Lower lobe of right lung (tissue), 2 donors: ENCODE measurements around the gene MUC5AC. TPM values are rescaled to one million over a fixed set of nuclear protein-coding genes. Genes with fewer than 3 reads are reported as not detected.

ENCODE experiments used
- ATAC-seq, 2 donors: fragments of 200-7000 bp; cut with Tn5 transposase; one replicate each; pipeline ENCODE4 v1.9.1; 2020 to 2022; ENCODE audit warnings: mild to moderate bottlenecking in 2 of 2, moderate library complexity in 2 of 2
- DNase-seq: peaks from one replicate; pipeline ENCODE4 v3.0.0-alpha.2; 2020
- H3K27ac ChIP-seq: fragments of 200-600 bp; one replicate; pipeline ENCODE4 v1.8.0; 2022
- H3K27me3 ChIP-seq: fragments of 200-600 bp; one replicate; pipeline ENCODE4 v1.8.0; 2022; ENCODE audit warnings: low read depth
- H3K36me3 ChIP-seq: fragments of 200-600 bp; one replicate; pipeline ENCODE4 v1.8.0; 2022; ENCODE audit warnings: mild to moderate bottlenecking
- H3K4me1 ChIP-seq: fragments of 200-600 bp; one replicate; pipeline ENCODE4 v1.8.0; 2022
- H3K4me3 ChIP-seq: fragments of 200-600 bp; one replicate; pipeline ENCODE4 v1.8.0; 2022; ENCODE audit warnings: mild to moderate bottlenecking
- H3K9me3 ChIP-seq: fragments of 200-600 bp; one replicate; pipeline ENCODE4 v1.8.0; 2022
- CTCF ChIP-seq: fragments of 200-600 bp; IDR thresholded peaks from one replicate; pipeline ENCODE4 v1.8.0; 2022; ENCODE audit warnings: antibody characterized with exemption, mild to moderate bottlenecking
- intact Hi-C: fragments of 100-400 bp; cut with DNase I; formaldehyde crosslinking; loops from one replicate; pipeline ENCODE4 v1.11.0; 2022
- total RNA-seq: library from RNA; stranded (reverse); fragmentation: NEBNext Ultra II Directional; extraction: Animal tissue kit (Norgen Biotek cat#: 25700); gene quantifications from one replicate; pipeline ENCODE4 v1.2.1, GENCODE V29; 2021
- donor health status: DM: no; HTN: yes; CAD: no; lungs with severe emphysema.

Gene MUC5AC
- total RNA-seq, 1 donor from 2014 or later: 0.35 TPM

- no peak for TF ChIP-seq CTCF
- intact Hi-C loops: no loop called here
- DNase-seq: peak; percentile 31
- no peak overlapping the region for H3K27ac ChIP-seq
- peaks cover 11% of the 10 kb centered on the region for H3K9me3 ChIP-seq
- H3K4me3 ChIP-seq: no peak overlapping the region
- no peaks in the 10 kb centered on the region for H3K36me3 ChIP-seq
- peaks cover 19% of the 10 kb centered on the region for H3K27me3 ChIP-seq
- no peak for ATAC-seq
- no peaks in the 10 kb centered on the region for H3K4me1 ChIP-seq
Observed at GRCh38 chr11:1206391-1207271, 48.9 kb downstream of the MUC5AC start.

- intact Hi-C loops: no loop called here
- Histone ChIP-seq H3K9me3 (peaks cover 15% of the 10 kb centered on the region), H3K4me3 (no peak overlapping the region), H3K27ac (no peak overlapping the region), H3K27me3 (peaks cover 17% of the 10 kb centered on the region), H3K36me3 (no peaks in the 10 kb centered on the region), H3K4me1 (no peaks in the 10 kb centered on the region)
- DNase-seq (peak; percentile 47), ATAC-seq (no peak)
- TF ChIP-seq CTCF: no peak
Observed at GRCh38 chr11:1207401-1208143, 49.8 kb downstream of the MUC5AC start.

GRCh38 chr11:1208144-1208393 lies 50.3 kb downstream of the MUC5AC start:
- Histone ChIP-seq H3K4me1 (no peaks in the 10 kb centered on the region), H3K27ac (no peak overlapping the region), H3K4me3 (no peak overlapping the region), H3K36me3 (no peaks in the 10 kb centered on the region), H3K9me3 (peaks cover 15% of the 10 kb centered on the region), H3K27me3 (peaks cover 14% of the 10 kb centered on the region)
- no peak for TF ChIP-seq CTCF
- intact Hi-C loops: no loop called here
- DNase-seq: no peak
- ATAC-seq: no peak

GRCh38 chr11:1208394-1209261 lies 50.9 kb downstream of the MUC5AC start:
- intact Hi-C loops: no loop called here
- Histone ChIP-seq H3K36me3 (no peaks in the 10 kb centered on the region), H3K27me3 (peaks cover 8% of the 10 kb centered on the region), H3K27ac (no peak overlapping the region), H3K9me3 (peaks cover 15% of the 10 kb centered on the region), H3K4me3 (no peak overlapping the region), H3K4me1 (no peaks in the 10 kb centered on the region)
- ATAC-seq (peak in 1 of 2 donors; percentile 9), DNase-seq (peak; percentile 42)
- no peak for TF ChIP-seq CTCF

GRCh38 chr11:1209371-1210057 lies 51.8 kb downstream of the MUC5AC start:
- Histone ChIP-seq H3K4me1 (no peaks in the 10 kb centered on the region), H3K9me3 (peaks cover 15% of the 10 kb centered on the region), H3K36me3 (no peaks in the 10 kb centered on the region), H3K4me3 (no peak overlapping the region), H3K27me3 (no peaks in the 10 kb centered on the region), H3K27ac (no peak overlapping the region)
- ATAC-seq: no peak
- TF ChIP-seq CTCF: no peak
- intact Hi-C loops: no loop called here
- no peak for DNase-seq
